K562 (cell line): ENCODE results near the gene KLHL18. TPM values are rescaled to one million over a fixed set of nuclear protein-coding genes. Genes with fewer than 3 reads are reported as not detected.

Source experiments
- ARHGAP35 ChIP-seq: fragments of 450-650 bp; IDR thresholded peaks from 2 replicates; pipeline ENCODE4 v1.6.1; 2018; ENCODE audit not compliant: partially characterized antibody
- CBX2 ChIP-seq: fragments of 200-600 bp; sonication (generic); IDR thresholded peaks from one replicate; pipeline ENCODE4 v1.6.1; 2012; ENCODE audit warnings: mild to moderate bottlenecking, low read length, inconsistent platforms; ENCODE audit not compliant: insufficient read depth, poor library complexity, severe bottlenecking
- ETS2 ChIP-seq: IDR thresholded peaks from 2 replicates; pipeline ENCODE4 v1.6.1; 2016; ENCODE audit warnings: borderline replicate concordance, missing genetic modification characterization, mild to moderate bottlenecking, moderate library complexity, missing compliant biosample characterization; ENCODE audit not compliant: poor library complexity, severe bottlenecking
- HDGF ChIP-seq: fragments of 450-650 bp; IDR thresholded peaks from 2 replicates; pipeline ENCODE4 v1.6.1; 2016
- HLTF ChIP-seq: fragments of 450-650 bp; IDR thresholded peaks from 2 replicates; pipeline ENCODE4 v1.6.1; 2016
- MAFK ChIP-seq: IDR thresholded peaks from 2 replicates; pipeline ENCODE4 v1.6.1; 2011; ENCODE audit warnings: low read length, improper control_type of control experiment
- NR1H2 ChIP-seq: sonication (generic); formaldehyde crosslinking; IDR thresholded peaks from 2 replicates; pipeline ENCODE4 v1.4.0; 2020; ENCODE audit warnings: mild to moderate bottlenecking, missing genetic modification reagents
- OTX1 ChIP-seq: fragments of 450-650 bp; formaldehyde crosslinking; IDR thresholded peaks from 2 replicates; pipeline ENCODE4 v1.4.0; 2022; ENCODE audit warnings: mild to moderate bottlenecking
- SFPQ ChIP-seq: fragments of 200-400 bp; formaldehyde crosslinking; IDR thresholded peaks from 2 replicates; pipeline ENCODE4 v1.6.1; 2017; ENCODE audit warnings: mild to moderate bottlenecking, low read depth, low read length, moderate library complexity
- SIN3A ChIP-seq, 2 experiments: fragments of 150-350 bp in 1 of 2; IDR thresholded peaks; 2 replicates each; pipeline ENCODE4 v1.6.1; 2011 to 2016; ENCODE audit warnings: borderline replicate concordance in 2 of 2, low read depth in 2 of 2, low read length in 2 of 2, mild to moderate bottlenecking in 2 of 2, moderate library complexity in 2 of 2; ENCODE audit not compliant: control insufficient read depth in 1 of 2
- SREBF2 ChIP-seq: sonication (generic); formaldehyde crosslinking; IDR thresholded peaks from 2 replicates; pipeline ENCODE4 v1.4.0; 2020; ENCODE audit warnings: mild to moderate bottlenecking, missing genetic modification reagents
- TAF1 ChIP-seq: IDR thresholded peaks from 2 replicates; pipeline ENCODE4 v1.6.1; 2011; ENCODE audit warnings: mild to moderate bottlenecking, low read length, moderate library complexity; ENCODE audit not compliant: insufficient read depth, control insufficient read depth, severe bottlenecking; ENCODE audit errors: extremely low read depth
- TAF9B ChIP-seq: fragments of 450-650 bp; IDR thresholded peaks from 2 replicates; pipeline ENCODE4 v1.6.1; 2018; ENCODE audit warnings: mild to moderate bottlenecking; ENCODE audit not compliant: partially characterized antibody
- ZBTB5 ChIP-seq: fragments of 450-650 bp; IDR thresholded peaks from 2 replicates; pipeline ENCODE4 v1.6.1; 2017; ENCODE audit warnings: antibody characterized with exemption
- ZC3H8 ChIP-seq: fragments of 450-650 bp; IDR thresholded peaks from 2 replicates; pipeline ENCODE4 v1.6.1; 2017
- ZFX ChIP-seq: sonication (generic); formaldehyde crosslinking; IDR thresholded peaks from 2 replicates; pipeline ENCODE4 v1.8.0; 2022; ENCODE audit warnings: mild to moderate bottlenecking, missing genetic modification reagents, moderate library complexity
- ZKSCAN8 ChIP-seq: fragments of 200-800 bp; sonication (Bioruptor generic); IDR thresholded peaks from 2 replicates; pipeline ENCODE4 v1.6.1; 2016; ENCODE audit warnings: missing genetic modification characterization, missing compliant biosample characterization
- ZNF165 ChIP-seq: fragments of 250-450 bp; sonication (Bioruptor Pico); IDR thresholded peaks from 2 replicates; pipeline ENCODE4 v1.4.0; 2020; ENCODE audit warnings: borderline replicate concordance
- ZNF316 ChIP-seq: fragments of 450-650 bp; IDR thresholded peaks from 2 replicates; pipeline ENCODE4 v1.6.1; 2016
- ZNF398 ChIP-seq: fragments of 250-450 bp; sonication (Bioruptor Pico); IDR thresholded peaks from 2 replicates; pipeline ENCODE4 v1.8.0; 2021; ENCODE audit warnings: moderate library complexity, mild to moderate bottlenecking, inconsistent platforms
- ZNF766 ChIP-seq: fragments of 200-800 bp; sonication (Bioruptor generic); conservative IDR thresholded peaks from 2 replicates; pipeline ENCODE4 v1.6.1; 2016; ENCODE audit warnings: missing genetic modification characterization, missing compliant biosample characterization
- polyA plus RNA-seq, 8 experiments: library from polyadenylated mRNA; depleted of rRNA in 4 of 8; stranded (reverse) in 5 of 8; unstranded in 3 of 8; fragments of >200 nt; fragmentation: Nextera tagmentation in 2 of 8; fragmentation: Illumina TruSeq in 1 of 8; extraction: Ambion mirVana in 2 of 8; extraction: Trizol in 1 of 8; gene quantifications; 2 replicates each; pipeline versions ENCODE4 v1.2.1 to v1.2.3, GENCODE V29; 2011 to 2014; ENCODE audit warnings: inconsistent platforms in 1 of 8, missing spikeins in 1 of 8
- total RNA-seq, 7 experiments: library from RNA; depleted of rRNA in 6 of 7; stranded (reverse); fragments of >200 nt in 6 of 7; fragmentation: Illumina TruSeq in 2 of 7; extraction: Trizol in 2 of 7; gene quantifications; 2 replicates each; pipeline versions ENCODE4 v1.2.1 to v1.2.3, GENCODE V29; 2011 to 2021; ENCODE audit warnings: low replicate concordance in 1 of 7
- TF ChIP-seq, protein P1 (sequence below), 2 experiments: fragments of 450-650 bp; conservative IDR thresholded peaks; 2 replicates each; pipeline ENCODE4 v1.6.1; 2017; ENCODE audit warnings: mild to moderate bottlenecking in 2 of 2, moderate library complexity in 2 of 2

KLHL18 gene
- total and polyA plus RNA-seq, 9 of the 15 experiments (the other 6 are each of a cell fraction or from before 2014, with no cell fraction given), result 26.7 to 97.5 (median 48.7) TPM

DNA sequence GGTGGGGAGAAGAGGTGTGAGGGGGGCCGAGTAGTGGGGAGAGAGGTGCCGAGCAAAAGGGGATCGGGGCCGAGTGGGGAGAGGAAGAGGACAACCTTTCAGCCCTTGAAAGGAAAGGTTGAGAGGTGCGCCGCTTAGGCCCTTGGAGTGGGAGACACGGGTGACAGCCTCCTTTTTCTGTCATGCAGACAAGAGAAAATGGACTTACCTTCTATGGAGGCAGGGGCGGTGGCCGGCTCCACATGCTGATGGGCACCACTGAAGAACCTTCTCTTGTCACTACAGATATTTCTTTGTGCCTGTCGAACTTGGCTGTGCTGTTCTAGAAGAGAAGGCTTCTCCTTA, 421 bp downstream of the KLHL18 start (continued):
- TF ChIP-seq ETS2 (no peak), ZFX (CRISPR knock-in tag) (no peak), SIN3A (IDR thresholded peaks at IDR 0.05; ENCODE audit: borderline replicate concordance in 2 of 2, control insufficient read depth in 1 of 2, low read depth in 2 of 2, low read length in 2 of 2) (peak in 1 of 2 experiments; percentile 82; a peak in 1 of 4 replicates), ZNF766 (CRISPR knock-in tag) (no peak), MAFK (no peak), NR1H2 (CRISPR knock-in tag) (no peak), SFPQ (no peak), ZBTB5 (no peak), HDGF (peak; percentile 84; the same call in 1 of the 2 replicates), HLTF (peak; percentile 11; the same call in 1 of the 2 replicates), TAF1 (no peak), TAF9B (no peak), ZNF316 (peak; percentile 3; the same call in 1 of the 2 replicates), ZC3H8 (0 out of 2 replicates have a peak, but pooled peaks have one; percentile 35), ZKSCAN8 (CRISPR knock-in tag) (no peak), ARHGAP35 (no peak), SREBF2 (CRISPR knock-in tag) (0 out of 2 replicates have a peak, but pooled peaks have one; percentile 18), ZNF398 (no peak), CBX2 (no peak), OTX1 (CRISPR knock-in tag) (0 out of 2 replicates have a peak, but pooled peaks have one; percentile 5), ZNF165 (CRISPR knock-in tag) (0 out of 2 replicates have a peak, but pooled peaks have one; percentile 49)
- TF ChIP-seq, protein P1, sequence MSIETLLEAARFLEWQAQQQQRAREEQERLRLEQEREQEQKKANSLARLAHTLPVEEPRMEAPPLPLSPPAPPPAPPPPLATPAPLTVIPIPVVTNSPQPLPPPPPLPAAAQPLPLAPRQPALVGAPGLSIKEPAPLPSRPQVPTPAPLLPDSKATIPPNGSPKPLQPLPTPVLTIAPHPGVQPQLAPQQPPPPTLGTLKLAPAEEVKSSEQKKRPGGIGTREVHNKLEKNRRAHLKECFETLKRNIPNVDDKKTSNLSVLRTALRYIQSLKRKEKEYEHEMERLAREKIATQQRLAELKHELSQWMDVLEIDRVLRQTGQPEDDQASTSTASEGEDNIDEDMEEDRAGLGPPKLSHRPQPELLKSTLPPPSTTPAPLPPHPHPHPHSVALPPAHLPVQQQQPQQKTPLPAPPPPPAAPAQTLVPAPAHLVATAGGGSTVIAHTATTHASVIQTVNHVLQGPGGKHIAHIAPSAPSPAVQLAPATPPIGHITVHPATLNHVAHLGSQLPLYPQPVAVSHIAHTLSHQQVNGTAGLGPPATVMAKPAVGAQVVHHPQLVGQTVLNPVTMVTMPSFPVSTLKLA (conservative IDR thresholded peaks at IDR 0.05), result no peak
